ENCODE measurements around the gene NFILZ. TPM values are rescaled to one million over a fixed set of nuclear protein-coding genes. Genes with fewer than 3 reads are reported as not detected.

Gene NFILZ
- total RNA-seq, 1 donor from 2014 or later = not detected

GRCh38 chr19:8642561-8642960, 12.1 kb downstream of the NFILZ start:
- no peak for DNase-seq

GRCh38 chr19:8643860-8644653, 13.6 kb downstream of the NFILZ start:
- DNase-seq = no peak

- no peak for DNase-seq
These were observed 17.8 kb downstream of the NFILZ start for GRCh38 chr19:8648240-8648639.

DNA sequence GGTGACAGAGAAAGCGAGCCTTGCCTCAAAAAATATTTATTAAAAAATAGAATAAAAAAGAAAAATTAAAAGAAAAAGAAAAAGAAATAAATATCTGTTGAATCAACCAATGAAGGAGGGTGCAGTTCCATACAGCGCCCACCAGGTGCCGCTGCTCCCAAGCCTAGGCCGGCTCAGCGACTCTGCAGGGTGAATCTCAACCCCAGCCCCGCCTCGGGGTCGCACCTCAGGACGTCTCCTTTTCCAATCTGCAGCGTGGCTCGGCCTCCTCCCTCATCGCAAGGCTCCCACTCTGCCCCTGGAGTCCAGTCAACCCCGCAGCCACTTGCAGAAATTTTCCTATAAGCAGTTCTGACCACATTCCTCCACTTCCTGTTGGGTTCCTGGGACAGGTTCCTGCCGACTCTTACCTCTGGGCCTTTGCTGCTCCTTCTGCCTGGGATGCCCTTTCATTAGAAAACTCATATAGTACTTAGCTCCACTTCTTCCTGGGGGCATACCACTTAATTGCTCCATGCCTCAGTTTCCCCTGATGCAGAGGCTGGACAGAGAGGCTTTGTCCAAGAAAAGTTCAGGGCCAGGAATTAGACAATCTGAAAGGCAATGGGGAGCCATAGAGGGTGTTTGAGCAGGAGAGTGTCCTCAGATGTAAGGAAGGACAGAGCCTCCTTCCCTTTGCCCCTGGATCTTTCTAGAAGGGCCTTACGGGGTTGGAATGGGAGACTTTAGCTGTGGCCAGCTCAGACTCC, 24.3 kb downstream of the NFILZ start:
- DNase-seq = peak; percentile 72

GRCh38 chr19:8655340-8655709, 24.9 kb downstream of the NFILZ start:
- no peak for DNase-seq

DNA sequence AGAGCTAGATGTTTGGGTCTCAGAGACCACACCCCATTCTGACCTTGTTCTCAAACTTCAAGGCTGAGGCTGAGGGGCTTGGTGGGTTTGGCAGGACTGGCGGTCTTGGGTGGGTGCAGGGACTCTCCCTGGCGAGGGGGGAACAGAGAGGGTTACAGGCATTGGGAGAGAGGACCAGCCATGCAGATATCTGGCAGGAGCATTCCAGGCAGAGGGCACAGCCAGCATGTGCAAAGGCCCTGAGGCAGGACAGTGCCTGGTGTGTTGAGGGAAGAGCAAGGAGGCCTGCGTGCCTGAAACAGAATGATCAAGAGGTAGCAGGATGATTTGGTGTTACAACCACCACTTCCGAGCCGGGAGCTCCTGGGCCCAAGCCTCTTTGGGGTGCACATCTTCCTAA, 27.4 kb downstream of the NFILZ start:
- no peak for DNase-seq

GRCh38 chr19:8659905-8660304, 29.5 kb downstream of the NFILZ start:
- DNase-seq = no peak

- DNase-seq = no peak
These were observed 31.8 kb downstream of the NFILZ start for GRCh38 chr19:8662263-8662662.

- no peak for DNase-seq
These were observed 33.7 kb downstream of the NFILZ start for GRCh38 chr19:8663920-8664670.

GRCh38 chr19:8664671-8665057, 34.2 kb downstream of the NFILZ start:
- no peak for DNase-seq

- no peak for DNase-seq
These were observed 35.2 kb downstream of the NFILZ start for GRCh38 chr19:8665468-8666213.

DNA sequence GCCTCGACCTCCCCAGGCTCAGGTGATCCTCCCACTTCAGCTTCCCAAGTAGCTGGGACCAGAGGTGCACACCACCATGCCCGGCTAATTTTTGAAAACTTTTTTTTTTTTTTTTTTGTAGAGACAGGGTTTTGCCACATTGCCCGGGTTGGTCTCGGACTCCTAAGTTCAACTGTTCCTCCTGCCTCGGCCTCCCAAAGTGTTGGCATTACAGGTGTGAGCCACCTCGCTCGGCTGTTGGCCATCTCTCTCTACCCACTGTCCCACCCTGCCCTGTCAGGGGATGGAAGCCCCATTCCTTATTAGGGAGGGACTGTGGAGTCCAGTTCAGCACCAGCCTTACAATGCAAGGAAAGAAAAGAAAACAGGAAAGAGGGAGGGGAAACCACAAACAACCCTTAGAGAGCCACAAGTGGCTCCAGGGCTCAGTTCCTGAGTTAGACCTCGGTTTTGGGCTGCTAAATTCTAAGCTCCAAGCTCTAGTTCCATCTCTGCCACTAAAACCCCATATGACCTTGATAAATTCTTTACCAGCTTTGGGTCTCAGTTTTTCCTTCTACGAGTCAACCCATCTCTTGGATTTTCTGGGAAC, 36.5 kb downstream of the NFILZ start:
- no peak for DNase-seq

DNA sequence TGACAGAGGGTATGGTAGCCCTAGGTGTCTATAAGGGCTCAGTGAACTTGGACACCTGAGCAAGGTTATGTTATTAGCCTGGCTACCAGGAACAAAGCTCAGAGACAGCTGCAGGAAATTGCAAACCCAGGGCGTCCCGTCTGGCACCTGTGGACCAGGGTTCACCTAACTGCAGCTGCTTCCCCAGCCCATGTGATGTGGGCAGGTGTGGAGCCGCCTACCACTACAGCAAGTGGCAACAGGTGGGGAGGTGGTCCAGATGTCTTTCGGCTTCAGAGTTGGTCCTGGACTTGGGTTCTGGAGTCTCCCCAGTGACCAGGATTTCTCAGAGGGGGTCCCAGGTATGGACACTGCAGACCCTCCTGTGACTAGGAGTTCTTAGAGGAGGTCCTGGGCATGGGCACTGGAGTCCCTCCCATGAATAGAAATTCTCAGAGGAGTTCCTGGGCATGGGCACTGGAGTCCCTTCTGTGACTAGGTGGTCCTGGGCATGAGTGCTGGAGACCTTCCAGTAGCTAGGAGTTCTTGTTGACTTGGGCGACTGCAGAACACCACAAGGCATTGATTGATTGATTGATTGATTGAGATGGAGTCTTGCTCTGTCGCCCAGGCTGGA, 43.0 kb downstream of the NFILZ start:
- DNase-seq = no peak

GRCh38 chr19:8675066-8675465, 44.6 kb downstream of the NFILZ start:
- no peak for DNase-seq

DNA sequence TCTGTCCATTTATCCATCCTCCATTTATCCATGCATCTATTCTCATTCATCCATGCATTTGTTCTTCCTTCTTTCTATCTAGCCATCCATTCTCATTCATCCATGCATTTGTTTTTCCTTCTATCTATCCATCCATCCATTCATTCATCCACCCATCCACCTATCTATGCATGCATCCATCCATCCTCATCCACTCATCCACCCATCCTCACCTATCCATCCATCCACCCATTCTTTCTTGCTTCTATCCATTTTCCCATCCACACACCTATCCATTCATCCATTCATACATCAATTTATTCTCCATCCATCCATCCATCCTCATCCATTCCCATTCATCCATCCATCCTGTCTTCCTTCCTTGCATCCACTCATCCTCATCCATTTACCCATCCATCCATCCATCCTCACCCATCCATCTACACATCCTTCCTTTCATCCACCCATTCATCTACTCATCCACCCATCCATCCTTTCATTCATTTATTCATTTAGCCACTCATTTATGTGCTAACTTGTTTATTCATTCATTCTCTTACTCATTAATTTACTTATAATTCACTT, 47.9 kb downstream of the NFILZ start:
- DNase-seq = no peak

Other genes starting within 250 kb of the NFILZ start
- 78.2 TPM for gene RAB11B, start 240.3 kb upstream of the NFILZ start, total RNA-seq
- 68.6 TPM for gene MARCHF2, start 217.3 kb upstream of the NFILZ start, total RNA-seq
- 125 TPM for gene HNRNPM, start 185.7 kb upstream of the NFILZ start, total RNA-seq
- 1.8 TPM for gene PRAM1, start 128.0 kb upstream of the NFILZ start, total RNA-seq
- 13.7 TPM for gene ZNF414, start 116.5 kb upstream of the NFILZ start, total RNA-seq
- gene MYO1F, start 53.2 kb upstream of the NFILZ start, total RNA-seq = 7.3 TPM
- gene ADAMTS10, start 19.9 kb upstream of the NFILZ start, total RNA-seq = 24.8 TPM
- not detected for gene ACTL9, start 68.2 kb downstream of the NFILZ start, total RNA-seq
- gene OR2Z1, start 91.0 kb downstream of the NFILZ start, total RNA-seq = not detected
- gene ZNF558, start 201.7 kb downstream of the NFILZ start, total RNA-seq = 31.5 TPM
- gene MBD3L1, start 201.7 kb downstream of the NFILZ start, total RNA-seq = not detected